WTC11 (cell line): Measurements from ENCODE around the gene TOE1. TPM values are rescaled to one million over a fixed set of nuclear protein-coding genes. Genes with fewer than 3 reads are reported as not detected.
A peak's percentile ranks its signal among the peaks of the same experiment; 100 is the strongest.

Experiments used
- AR ChIP-seq: fragments of 250-450 bp; sonication (Bioruptor Pico); IDR thresholded peaks from 2 replicates; pipeline ENCODE4 v1.9.0; 2021; ENCODE audit warnings: mild to moderate bottlenecking
- CREM ChIP-seq: sonication (generic); formaldehyde crosslinking; IDR thresholded peaks from 2 replicates; pipeline ENCODE4 v1.8.1; 2022; ENCODE audit warnings: mild to moderate bottlenecking, missing genetic modification reagents, moderate library complexity
- E2F4 ChIP-seq: sonication (generic); formaldehyde crosslinking; IDR thresholded peaks from 2 replicates; pipeline ENCODE4 v1.8.1; 2022; ENCODE audit warnings: low read depth, mild to moderate bottlenecking, moderate library complexity, missing genetic modification reagents, borderline replicate concordance
- ERG ChIP-seq: fragments of 250-450 bp; sonication (Bioruptor Pico); IDR thresholded peaks from 2 replicates; pipeline ENCODE4 v1.8.0; 2021; ENCODE audit warnings: mild to moderate bottlenecking
- HMGA2 ChIP-seq: fragments of 250-450 bp; sonication (Bioruptor Pico); IDR thresholded peaks from 2 replicates; pipeline ENCODE4 v1.4.0; 2021; ENCODE audit warnings: mild to moderate bottlenecking, moderate library complexity
- JUN ChIP-seq: sonication (generic); formaldehyde crosslinking; IDR thresholded peaks from 2 replicates; pipeline ENCODE4 v1.8.0; 2023; ENCODE audit warnings: mild to moderate bottlenecking, missing genetic modification reagents
- NFE2L1 ChIP-seq: sonication (generic); formaldehyde crosslinking; IDR thresholded peaks from 2 replicates; pipeline ENCODE4 v1.8.1; 2023; ENCODE audit warnings: missing genetic modification reagents
- NR2C2 ChIP-seq: sonication (generic); formaldehyde crosslinking; IDR thresholded peaks from 2 replicates; pipeline ENCODE4 v1.8.0; 2022; ENCODE audit warnings: mild to moderate bottlenecking, missing genetic modification reagents
- PREB ChIP-seq: sonication (generic); formaldehyde crosslinking; IDR thresholded peaks from 2 replicates; pipeline ENCODE4 v1.8.1; 2022; ENCODE audit warnings: mild to moderate bottlenecking, missing genetic modification reagents, moderate library complexity, borderline replicate concordance
- RORB ChIP-seq: fragments of 250-450 bp; sonication (Bioruptor Pico); IDR thresholded peaks from 2 replicates; pipeline ENCODE4 v1.9.0; 2021; ENCODE audit warnings: mild to moderate bottlenecking
- SMAD3 ChIP-seq: sonication (generic); formaldehyde crosslinking; IDR thresholded peaks from 2 replicates; pipeline ENCODE4 v1.8.0; 2022; ENCODE audit warnings: missing genetic modification reagents, mild to moderate bottlenecking, borderline replicate concordance
- SMAD4 ChIP-seq: sonication (generic); formaldehyde crosslinking; IDR thresholded peaks from 2 replicates; pipeline ENCODE4 v1.8.0; 2022; ENCODE audit warnings: mild to moderate bottlenecking, missing genetic modification reagents
- SP1 ChIP-seq: sonication (generic); formaldehyde crosslinking; conservative IDR thresholded peaks from 2 replicates; pipeline ENCODE4 v1.8.1; 2022; ENCODE audit warnings: missing genetic modification reagents
- TEAD1 ChIP-seq: sonication (generic); formaldehyde crosslinking; IDR thresholded peaks from 2 replicates; pipeline ENCODE4 v1.8.0; 2022; ENCODE audit warnings: mild to moderate bottlenecking, missing genetic modification reagents
- ZBTB21 ChIP-seq: sonication (generic); formaldehyde crosslinking; IDR thresholded peaks from 2 replicates; pipeline ENCODE4 v1.8.1; 2023; ENCODE audit warnings: mild to moderate bottlenecking, missing genetic modification reagents, borderline replicate concordance
- ZMAT4 ChIP-seq: fragments of 250-450 bp; sonication (Bioruptor Pico); IDR thresholded peaks from 2 replicates; pipeline ENCODE4 v1.9.0; 2021; ENCODE audit warnings: mild to moderate bottlenecking
- ZNF138 ChIP-seq: sonication (generic); formaldehyde crosslinking; conservative IDR thresholded peaks from 2 replicates; pipeline ENCODE4 v1.8.1; 2022; ENCODE audit warnings: mild to moderate bottlenecking, moderate library complexity, missing genetic modification reagents
- ZNF263 ChIP-seq: sonication (generic); formaldehyde crosslinking; IDR thresholded peaks from 2 replicates; pipeline ENCODE4 v1.8.1; 2022; ENCODE audit warnings: low read depth, mild to moderate bottlenecking, moderate library complexity, missing genetic modification reagents
- total RNA-seq: library from RNA; stranded (reverse); gene quantifications from 3 replicates; pipeline ENCODE4 v1.2.3, GENCODE V29; 2021
- TF ChIP-seq, protein P1 (sequence below): sonication (generic); formaldehyde crosslinking; conservative IDR thresholded peaks from 2 replicates; pipeline ENCODE4 v1.8.1; 2022; ENCODE audit warnings: mild to moderate bottlenecking, missing genetic modification reagents
- TF ChIP-seq, protein P2 (sequence below): fragments of 200-600 bp; IDR thresholded peaks from 2 replicates; pipeline ENCODE4 v1.8.0; 2022; ENCODE audit warnings: antibody characterized with exemption
- TF ChIP-seq, protein P3 (sequence below): fragments of 250-450 bp; sonication (Bioruptor Pico); conservative IDR thresholded peaks from 2 replicates; pipeline ENCODE4 v1.9.0; 2021; ENCODE audit warnings: mild to moderate bottlenecking
- TF ChIP-seq, protein P4 (sequence below): fragments of 250-450 bp; sonication (Bioruptor Pico); IDR thresholded peaks from 2 replicates; pipeline ENCODE4 v2.1.2; 2022; ENCODE audit warnings: mild to moderate bottlenecking, moderate library complexity
- TF ChIP-seq, protein P5 (sequence below): sonication (generic); formaldehyde crosslinking; IDR thresholded peaks from 2 replicates; pipeline ENCODE4 v1.8.0; 2022; ENCODE audit warnings: mild to moderate bottlenecking, missing genetic modification reagents
- TF ChIP-seq, protein P6 (sequence below): sonication (generic); formaldehyde crosslinking; IDR thresholded peaks from 2 replicates; pipeline ENCODE4 v1.8.0; 2023; ENCODE audit warnings: missing genetic modification reagents

TOE1 gene
- total RNA-seq, 1 experiment from 2014 or later = 7.4 TPM

- peak; percentile 84 for TF ChIP-seq E2F4 (CRISPR knock-in tag)
- peak; percentile 92 for TF ChIP-seq SP1 (CRISPR knock-in tag)
- TF ChIP-seq HMGA2 (CRISPR knock-in tag) = no peak
- TF ChIP-seq, protein P1, sequence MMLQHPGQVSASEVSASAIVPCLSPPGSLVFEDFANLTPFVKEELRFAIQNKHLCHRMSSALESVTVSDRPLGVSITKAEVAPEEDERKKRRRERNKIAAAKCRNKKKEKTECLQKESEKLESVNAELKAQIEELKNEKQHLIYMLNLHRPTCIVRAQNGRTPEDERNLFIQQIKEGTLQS (CRISPR knock-in tag) = no peak
- TF ChIP-seq, protein P2, sequence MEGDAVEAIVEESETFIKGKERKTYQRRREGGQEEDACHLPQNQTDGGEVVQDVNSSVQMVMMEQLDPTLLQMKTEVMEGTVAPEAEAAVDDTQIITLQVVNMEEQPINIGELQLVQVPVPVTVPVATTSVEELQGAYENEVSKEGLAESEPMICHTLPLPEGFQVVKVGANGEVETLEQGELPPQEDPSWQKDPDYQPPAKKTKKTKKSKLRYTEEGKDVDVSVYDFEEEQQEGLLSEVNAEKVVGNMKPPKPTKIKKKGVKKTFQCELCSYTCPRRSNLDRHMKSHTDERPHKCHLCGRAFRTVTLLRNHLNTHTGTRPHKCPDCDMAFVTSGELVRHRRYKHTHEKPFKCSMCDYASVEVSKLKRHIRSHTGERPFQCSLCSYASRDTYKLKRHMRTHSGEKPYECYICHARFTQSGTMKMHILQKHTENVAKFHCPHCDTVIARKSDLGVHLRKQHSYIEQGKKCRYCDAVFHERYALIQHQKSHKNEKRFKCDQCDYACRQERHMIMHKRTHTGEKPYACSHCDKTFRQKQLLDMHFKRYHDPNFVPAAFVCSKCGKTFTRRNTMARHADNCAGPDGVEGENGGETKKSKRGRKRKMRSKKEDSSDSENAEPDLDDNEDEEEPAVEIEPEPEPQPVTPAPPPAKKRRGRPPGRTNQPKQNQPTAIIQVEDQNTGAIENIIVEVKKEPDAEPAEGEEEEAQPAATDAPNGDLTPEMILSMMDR = no peak
- TF ChIP-seq ZNF138 (CRISPR knock-in tag) = no peak
- TF ChIP-seq NFE2L1 (CRISPR knock-in tag) = peak; percentile 62; the same call in 1 of the 2 replicates
- TF ChIP-seq CREM (CRISPR knock-in tag) = 0 out of 2 replicates have a peak, but pooled peaks have one; percentile 55
- no peak for TF ChIP-seq ZMAT4 (CRISPR knock-in tag)
- TF ChIP-seq ZNF263 (CRISPR knock-in tag) = no peak
- TF ChIP-seq, protein P3, sequence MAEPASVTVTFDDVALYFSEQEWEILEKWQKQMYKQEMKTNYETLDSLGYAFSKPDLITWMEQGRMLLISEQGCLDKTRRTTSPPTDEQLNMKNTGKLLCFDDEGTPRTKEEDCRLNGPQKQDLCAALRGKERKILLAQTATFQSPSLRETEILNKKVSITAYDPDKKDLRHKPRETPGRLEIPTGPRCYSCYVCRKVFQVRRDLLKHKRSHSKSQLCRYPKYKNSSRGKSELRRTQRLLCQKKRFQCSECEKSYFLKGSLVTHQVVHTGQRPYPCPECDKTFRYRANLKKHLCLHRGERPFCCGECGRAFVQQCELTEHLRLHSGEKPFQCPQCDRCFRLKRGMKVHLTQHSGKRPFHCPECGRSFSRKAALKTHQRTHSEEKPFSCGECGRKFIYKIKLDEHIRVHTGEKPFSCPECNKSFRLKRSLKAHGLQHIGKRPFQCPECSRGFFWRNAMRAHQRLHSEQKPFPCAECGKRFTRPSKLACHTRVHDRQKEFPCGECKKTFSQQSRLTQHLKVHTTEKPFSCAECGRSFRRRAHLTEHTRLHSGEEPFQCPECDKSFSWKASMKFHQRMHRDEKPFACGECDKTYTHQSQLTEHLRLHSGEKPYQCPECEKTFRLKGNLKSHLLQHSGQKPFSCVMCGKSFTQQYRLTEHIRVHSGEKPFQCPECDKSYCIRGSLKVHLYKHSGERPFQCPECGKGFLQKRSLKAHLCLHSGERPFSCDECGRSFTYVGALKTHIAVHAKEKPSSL (CRISPR knock-in tag) = no peak
- no peak for TF ChIP-seq JUN
- TF ChIP-seq, protein P4, sequence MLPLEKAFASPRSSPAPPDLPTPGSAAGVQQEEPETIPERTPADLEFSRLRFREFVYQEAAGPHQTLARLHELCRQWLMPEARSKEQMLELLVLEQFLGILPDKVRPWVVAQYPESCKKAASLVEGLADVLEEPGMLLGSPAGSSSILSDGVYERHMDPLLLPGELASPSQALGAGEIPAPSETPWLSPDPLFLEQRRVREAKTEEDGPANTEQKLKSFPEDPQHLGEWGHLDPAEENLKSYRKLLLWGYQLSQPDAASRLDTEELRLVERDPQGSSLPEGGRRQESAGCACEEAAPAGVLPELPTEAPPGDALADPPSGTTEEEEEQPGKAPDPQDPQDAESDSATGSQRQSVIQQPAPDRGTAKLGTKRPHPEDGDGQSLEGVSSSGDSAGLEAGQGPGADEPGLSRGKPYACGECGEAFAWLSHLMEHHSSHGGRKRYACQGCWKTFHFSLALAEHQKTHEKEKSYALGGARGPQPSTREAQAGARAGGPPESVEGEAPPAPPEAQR (CRISPR knock-in tag) = no peak
- TF ChIP-seq SMAD4 (CRISPR knock-in tag) = no peak
- peak; percentile 17; the same call in 1 of the 2 replicates for TF ChIP-seq TEAD1 (CRISPR knock-in tag)
- TF ChIP-seq, protein P5, sequence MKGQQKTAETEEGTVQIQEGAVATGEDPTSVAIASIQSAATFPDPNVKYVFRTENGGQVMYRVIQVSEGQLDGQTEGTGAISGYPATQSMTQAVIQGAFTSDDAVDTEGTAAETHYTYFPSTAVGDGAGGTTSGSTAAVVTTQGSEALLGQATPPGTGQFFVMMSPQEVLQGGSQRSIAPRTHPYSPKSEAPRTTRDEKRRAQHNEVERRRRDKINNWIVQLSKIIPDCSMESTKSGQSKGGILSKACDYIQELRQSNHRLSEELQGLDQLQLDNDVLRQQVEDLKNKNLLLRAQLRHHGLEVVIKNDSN (CRISPR knock-in tag) = no peak
- no peak for TF ChIP-seq ERG (CRISPR knock-in tag)
- TF ChIP-seq, protein P6, sequence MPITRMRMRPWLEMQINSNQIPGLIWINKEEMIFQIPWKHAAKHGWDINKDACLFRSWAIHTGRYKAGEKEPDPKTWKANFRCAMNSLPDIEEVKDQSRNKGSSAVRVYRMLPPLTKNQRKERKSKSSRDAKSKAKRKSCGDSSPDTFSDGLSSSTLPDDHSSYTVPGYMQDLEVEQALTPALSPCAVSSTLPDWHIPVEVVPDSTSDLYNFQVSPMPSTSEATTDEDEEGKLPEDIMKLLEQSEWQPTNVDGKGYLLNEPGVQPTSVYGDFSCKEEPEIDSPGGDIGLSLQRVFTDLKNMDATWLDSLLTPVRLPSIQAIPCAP = no peak
- TF ChIP-seq NR2C2 = no peak; the same call in 1 of the 2 replicates
- no peak for TF ChIP-seq AR
- no peak for TF ChIP-seq RORB (CRISPR knock-in tag)
- no peak for TF ChIP-seq SMAD3 (CRISPR knock-in tag)
- no peak for TF ChIP-seq ZBTB21 (CRISPR knock-in tag)
- no peak for TF ChIP-seq PREB
These were observed at the start of gene TOE1, which contains the start of gene MUTYH (continued) for GRCh38 chr1:45339789-45340558.
